Activated CD4-positive, alpha-beta T cell treated with anti-CD3 and anti-CD28 coated beads, Interleukin-2, amount 10 ng/mL, durations not matched to agents 7 days and 5 days (primary cell): Measurements from ENCODE around the gene DPM2. TPM values are rescaled to one million over a fixed set of nuclear protein-coding genes. Genes with fewer than 3 reads are reported as not detected.

Source experiments
- CTCF ChIA-PET: fragments of 350-600 bp; sonication (Branson Sonifier 250); formaldehyde crosslinking; loops from one replicate; lab custom pipeline; 2021; ENCODE audit warnings: antibody characterized with exemption; lab: Charles Lee
- POLR2A ChIA-PET: fragments of 350-600 bp; sonication (Branson Sonifier 250); formaldehyde crosslinking; loops from one replicate; lab custom pipeline; 2021; ENCODE audit warnings: antibody characterized with exemption; lab: Charles Lee
- DNase-seq: peaks from one replicate; pipeline ENCODE4 v3.0.0-alpha.2; 2020
- H3K27ac Mint-ChIP-seq: one replicate; pipeline ENCODE4 v1.8.0; 2021; ENCODE audit warnings: mild to moderate bottlenecking, moderate library complexity, mixed read lengths
- H3K27me3 Mint-ChIP-seq: one replicate; pipeline ENCODE4 v1.8.0; 2021; ENCODE audit warnings: mixed read lengths
- H3K36me3 Mint-ChIP-seq: one replicate; pipeline ENCODE4 v1.8.0; 2021; ENCODE audit warnings: low read depth, mixed read lengths
- H3K4me1 Mint-ChIP-seq: one replicate; pipeline ENCODE4 v1.8.0; 2021; ENCODE audit warnings: mixed read lengths
- H3K4me3 Mint-ChIP-seq: one replicate; pipeline ENCODE4 v1.8.0; 2021; ENCODE audit warnings: mild to moderate bottlenecking, moderate library complexity, mixed read lengths
- H3K9me3 Mint-ChIP-seq: one replicate; pipeline ENCODE4 v1.8.0; 2021; ENCODE audit warnings: mixed read lengths
- total RNA-seq, 2 experiments: library from RNA; stranded (reverse); gene quantifications; one replicate each; pipeline ENCODE4 v1.2.3, GENCODE V29; 2021

The DPM2 gene
- total RNA-seq, 2 experiments from 2014 or later = 79.9 to 80.4 TPM

DNA sequence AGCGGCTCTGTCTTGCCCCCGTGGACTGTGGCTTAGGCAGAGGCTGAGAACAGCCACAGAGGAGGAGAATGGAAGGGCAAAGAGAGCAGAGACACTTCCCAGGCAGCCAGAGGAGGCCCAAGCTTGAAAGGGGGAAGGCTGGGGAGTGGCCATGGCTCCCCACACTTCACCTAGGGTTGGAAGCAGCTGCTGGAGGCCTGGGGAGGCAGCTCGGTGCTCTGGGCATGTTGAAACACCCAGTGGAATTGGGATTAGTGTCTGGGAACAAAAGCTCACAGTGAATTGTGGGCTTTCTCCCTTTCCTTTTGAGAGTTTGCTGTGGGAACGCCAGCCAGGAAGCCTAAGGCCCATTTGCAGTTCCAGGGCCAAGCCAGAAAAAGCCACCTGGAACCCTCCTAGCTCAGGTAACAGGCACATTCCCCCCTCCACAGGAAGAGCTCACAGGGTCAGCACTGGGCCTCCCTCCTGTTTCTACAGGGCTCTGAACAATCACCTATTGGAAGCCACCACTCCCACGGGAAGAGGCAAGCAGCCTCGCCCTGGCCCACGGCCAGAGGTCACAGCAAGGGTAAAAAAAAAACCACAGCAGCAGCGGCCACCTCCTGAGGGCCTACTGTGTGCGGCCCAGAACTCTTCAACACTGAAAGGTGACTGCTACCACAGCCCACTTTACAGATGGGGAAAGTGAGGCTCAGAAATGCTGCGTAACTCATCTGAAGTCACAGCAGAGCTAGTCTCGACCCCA is 22.9 kb upstream of the DPM2 start:
- no peaks in the 10 kb centered on the region for H3K27me3 Mint-ChIP-seq
- no peaks in the 10 kb centered on the region for H3K9me3 Mint-ChIP-seq
- peaks cover 81% of the 10 kb centered on the region for H3K36me3 Mint-ChIP-seq
- no peak overlapping the region for H3K4me3 Mint-ChIP-seq
- POLR2A ChIA-PET = no interaction called here
- H3K4me1 Mint-ChIP-seq = peaks cover 92% of the 10 kb centered on the region
- DNase-seq = no peak
- peak overlapping the region; percentile 81 for H3K27ac Mint-ChIP-seq
- CTCF ChIA-PET = interaction anchor here (0.6 to 1.4 kb wide), 8 partner anchors 10 to 93 kb away, joined by 3 to 6 read pairs (median 3); no protein-coding TSS in a partner anchor

DNA sequence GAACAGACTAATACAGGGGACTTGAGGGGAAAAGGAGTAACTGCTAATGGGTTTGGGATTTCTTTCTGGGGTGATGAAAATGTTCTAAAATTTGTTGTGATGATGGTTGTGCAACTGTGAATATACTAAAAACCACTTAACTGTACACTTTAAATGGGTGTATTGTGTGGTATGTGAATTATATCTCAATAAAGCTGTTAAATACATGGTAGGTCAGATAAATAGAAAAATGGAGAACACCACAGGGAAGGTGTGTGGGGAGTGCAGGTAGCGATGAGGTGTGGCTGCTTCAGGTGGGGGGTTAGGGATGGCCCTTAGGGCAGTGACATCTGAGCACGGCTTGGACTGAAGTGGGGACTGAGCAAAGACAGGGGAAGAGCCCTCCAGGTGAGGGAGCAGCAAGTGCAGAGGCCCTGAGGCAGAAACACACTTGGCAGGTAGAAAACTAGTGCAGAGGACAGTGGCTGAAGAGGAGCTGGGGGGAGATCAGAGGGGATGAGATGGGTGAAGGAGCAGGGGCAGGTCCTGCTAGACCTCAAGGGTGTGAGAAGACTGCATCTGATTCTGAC is 22.3 kb upstream of the DPM2 start:
- H3K4me3 Mint-ChIP-seq = no peak overlapping the region
- POLR2A ChIA-PET = no interaction called here
- peaks cover 78% of the 10 kb centered on the region for H3K36me3 Mint-ChIP-seq
- no peaks in the 10 kb centered on the region for H3K27me3 Mint-ChIP-seq
- H3K27ac Mint-ChIP-seq = peak overlapping the region; percentile 81
- CTCF ChIA-PET = interaction anchor here (0.7 to 1.1 kb wide), 3 partner anchors 13 to 36 kb away, joined by 3 read pairs; no protein-coding TSS in a partner anchor
- no peak for DNase-seq
- H3K4me1 Mint-ChIP-seq = peaks cover 92% of the 10 kb centered on the region
- H3K9me3 Mint-ChIP-seq = no peaks in the 10 kb centered on the region

GRCh38 chr9:127959398-127959797 is 21.7 kb upstream of the DPM2 start:
- no peak for DNase-seq
- Mint-ChIP-seq H3K36me3 (peaks cover 78% of the 10 kb centered on the region), H3K27ac (peak overlapping the region; percentile 81), H3K27me3 (no peaks in the 10 kb centered on the region), H3K4me1 (peaks cover 93% of the 10 kb centered on the region), H3K4me3 (no peak overlapping the region), H3K9me3 (no peaks in the 10 kb centered on the region)
- ChIA-PET POLR2A (no interaction called here), CTCF (no interaction called here)

- Mint-ChIP-seq H3K27ac (peak overlapping the region; percentile 16), H3K9me3 (no peaks in the 10 kb centered on the region), H3K27me3 (no peaks in the 10 kb centered on the region), H3K36me3 (peaks cover 78% of the 10 kb centered on the region), H3K4me3 (no peak overlapping the region), H3K4me1 (peaks cover 93% of the 10 kb centered on the region)
- no peak for DNase-seq
- POLR2A ChIA-PET = no interaction called here
- CTCF ChIA-PET = interaction anchor here (4.8 to 7.2 kb wide), 2 partner anchors 15 to 76 kb away, joined by 56 to 63 read pairs; no protein-coding TSS in a partner anchor
Measured at GRCh38 chr9:127958728-127959127, 21.1 kb upstream of the DPM2 start.

DNA sequence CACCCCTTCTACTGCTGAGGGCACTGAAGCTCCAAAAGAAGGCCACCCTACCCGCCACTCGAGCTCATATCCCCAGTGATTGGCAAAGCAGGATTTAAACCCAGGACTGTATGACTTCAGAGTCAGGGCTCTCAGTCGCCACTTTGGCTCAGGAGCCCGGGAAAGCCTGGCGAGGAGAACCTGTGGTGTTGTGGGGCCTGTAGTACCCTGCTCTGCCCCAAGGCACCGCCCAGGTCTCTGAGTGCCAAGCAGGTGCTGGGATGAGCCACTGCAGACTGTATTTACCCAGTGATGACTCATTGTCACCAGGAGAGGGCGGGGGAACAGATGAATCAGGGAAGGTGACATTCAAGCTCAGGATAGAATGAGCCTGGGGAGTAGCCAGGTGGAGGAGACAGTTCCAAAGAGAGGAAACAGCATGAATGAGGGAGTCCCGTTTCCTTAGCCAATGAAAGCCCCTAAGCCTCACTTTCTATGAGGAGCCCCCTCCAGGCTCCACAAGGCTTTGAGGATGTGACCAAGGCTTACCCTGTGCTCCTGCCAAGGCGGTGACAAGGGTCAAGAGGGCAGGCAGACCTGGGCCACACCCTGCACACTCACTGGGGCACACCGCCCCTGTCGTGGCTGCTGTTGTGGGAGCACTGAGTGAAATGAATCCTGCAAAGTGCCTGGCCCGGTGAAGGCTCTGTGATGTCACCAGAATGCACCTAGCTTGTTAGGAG is 17.8 kb upstream of the DPM2 start:
- no peaks in the 10 kb centered on the region for H3K27me3 Mint-ChIP-seq
- H3K4me3 Mint-ChIP-seq = peak overlapping the region; percentile 30
- H3K4me1 Mint-ChIP-seq = peaks cover 85% of the 10 kb centered on the region
- H3K27ac Mint-ChIP-seq = peak overlapping the region; percentile 68
- H3K9me3 Mint-ChIP-seq = no peaks in the 10 kb centered on the region
- H3K36me3 Mint-ChIP-seq = peaks cover 68% of the 10 kb centered on the region
- ChIA-PET CTCF (interaction anchor here (0.7 to 7.5 kb wide), 20 partner anchors 8 to 170 kb away, joined by 3 to 94 read pairs (median 4); no protein-coding TSS in a partner anchor), POLR2A (no interaction called here)
- peak; percentile 80 for DNase-seq

DNA sequence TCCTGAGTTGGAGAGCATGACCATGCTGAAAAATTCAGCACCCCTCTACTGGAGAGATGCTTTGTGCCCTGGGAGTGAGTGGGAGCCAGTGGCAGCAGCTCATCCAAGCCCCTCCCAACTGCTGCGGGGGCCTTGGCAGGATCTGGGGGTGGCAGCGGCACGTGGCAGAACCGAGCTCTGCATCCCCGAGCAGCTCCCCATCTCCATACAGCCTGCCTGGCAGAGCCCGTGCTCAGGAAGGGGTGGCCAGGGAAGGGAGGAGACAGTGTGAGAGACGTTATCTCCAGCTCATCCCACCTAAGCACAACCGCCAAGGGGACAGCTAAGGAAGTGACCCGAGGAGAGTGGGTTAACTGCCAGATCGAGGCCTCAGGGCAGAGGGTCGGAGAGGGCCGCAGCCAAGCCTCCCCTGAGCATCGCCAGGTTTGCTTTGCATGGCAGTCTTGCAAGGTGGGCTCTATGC is 17.2 kb upstream of the DPM2 start:
- no peaks in the 10 kb centered on the region for H3K27me3 Mint-ChIP-seq
- H3K9me3 Mint-ChIP-seq = no peaks in the 10 kb centered on the region
- H3K27ac Mint-ChIP-seq = peak overlapping the region; percentile 80
- DNase-seq = no peak
- POLR2A ChIA-PET = no interaction called here
- peaks cover 85% of the 10 kb centered on the region for H3K4me1 Mint-ChIP-seq
- peaks cover 68% of the 10 kb centered on the region for H3K36me3 Mint-ChIP-seq
- CTCF ChIA-PET = interaction anchor here (1.0 to 7.5 kb wide), 17 partner anchors 8 to 170 kb away, joined by 3 to 94 read pairs (median 4); no protein-coding TSS in a partner anchor
- H3K4me3 Mint-ChIP-seq = no peak overlapping the region

- Mint-ChIP-seq H3K9me3 (no peaks in the 10 kb centered on the region), H3K4me1 (peaks cover 83% of the 10 kb centered on the region), H3K36me3 (peaks cover 61% of the 10 kb centered on the region), H3K27me3 (no peaks in the 10 kb centered on the region), H3K27ac (peak overlapping the region; percentile 80), H3K4me3 (peak overlapping the region; percentile 36)
- ChIA-PET POLR2A (no interaction called here), CTCF (interaction anchor here (0.7 to 7.5 kb wide), 10 partner anchors 9 to 119 kb away, joined by 3 to 94 read pairs (median 8); partner anchors contain the start of gene PIP5KL1)
- peak; percentile 48 for DNase-seq
Measured at GRCh38 chr9:127953768-127954505, 16.3 kb upstream of the DPM2 start.

- no peak overlapping the region for H3K4me3 Mint-ChIP-seq
- POLR2A ChIA-PET = no interaction called here
Measured at GRCh38 chr9:127953154-127953553, 15.5 kb upstream of the DPM2 start.

GRCh38 chr9:127950513-127951289 is 13.0 kb upstream of the DPM2 start:
- H3K27me3 Mint-ChIP-seq = no peaks in the 10 kb centered on the region
- POLR2A ChIA-PET = no interaction called here
- peaks cover 77% of the 10 kb centered on the region for H3K4me1 Mint-ChIP-seq
- CTCF ChIA-PET = interaction anchor here (0.6 to 7.5 kb wide), 4 partner anchors 8 to 84 kb away, joined by 3 to 94 read pairs (median 6); no protein-coding TSS in a partner anchor
- peaks cover 67% of the 10 kb centered on the region for H3K36me3 Mint-ChIP-seq
- H3K9me3 Mint-ChIP-seq = no peaks in the 10 kb centered on the region
- H3K4me3 Mint-ChIP-seq = no peak overlapping the region
- H3K27ac Mint-ChIP-seq = peak overlapping the region; percentile 80
- no peak for DNase-seq

More at GRCh38 chr9:127953154-127953553, 15.5 kb upstream of the DPM2 start:
- CTCF ChIA-PET = interaction anchor here (1.2 to 7.5 kb wide), 4 partner anchors 10 to 114 kb away, joined by 3 to 94 read pairs (median 36); partner anchors contain the start of genes NAIF1 and SLC25A25
- H3K27me3 Mint-ChIP-seq = no peaks in the 10 kb centered on the region
- H3K4me1 Mint-ChIP-seq = peaks cover 82% of the 10 kb centered on the region
- H3K36me3 Mint-ChIP-seq = peaks cover 60% of the 10 kb centered on the region
- H3K27ac Mint-ChIP-seq = peak overlapping the region; percentile 80
- H3K9me3 Mint-ChIP-seq = no peaks in the 10 kb centered on the region
- DNase-seq = no peak

- no peak overlapping the region for H3K4me3 Mint-ChIP-seq
- DNase-seq = no peak
- H3K27me3 Mint-ChIP-seq = no peaks in the 10 kb centered on the region
- ChIA-PET CTCF (interaction anchor here (0.8 to 1.7 kb wide), 3 partner anchors 24 to 89 kb away, joined by 3 to 7 read pairs (median 6); no protein-coding TSS in a partner anchor), POLR2A (no interaction called here)
- H3K4me1 Mint-ChIP-seq = peaks cover 72% of the 10 kb centered on the region
- H3K27ac Mint-ChIP-seq = peak overlapping the region; percentile 57
- peaks cover 67% of the 10 kb centered on the region for H3K36me3 Mint-ChIP-seq
- H3K9me3 Mint-ChIP-seq = no peaks in the 10 kb centered on the region
Measured at GRCh38 chr9:127949827-127950512, 12.3 kb upstream of the DPM2 start.
